A549 treated with AZD2906 at 1 μM for 4 hours (cell line): ENCODE data around the gene TEX261. TPM values are rescaled to one million over a fixed set of nuclear protein-coding genes. Genes with fewer than 3 reads are reported as not detected.

Experiments used
- total RNA-seq: library from RNA; stranded (reverse); fragments of 200-300 nt; extraction: Qiagen RNA extraction; gene quantifications from 5 replicates; pipeline ENCODE4 v1.2.3, GENCODE V29; 2022

Gene TEX261
- 75.7 to 81.9 TPM (median 79.7 TPM) in 5 replicates for total RNA-seq

DNA sequence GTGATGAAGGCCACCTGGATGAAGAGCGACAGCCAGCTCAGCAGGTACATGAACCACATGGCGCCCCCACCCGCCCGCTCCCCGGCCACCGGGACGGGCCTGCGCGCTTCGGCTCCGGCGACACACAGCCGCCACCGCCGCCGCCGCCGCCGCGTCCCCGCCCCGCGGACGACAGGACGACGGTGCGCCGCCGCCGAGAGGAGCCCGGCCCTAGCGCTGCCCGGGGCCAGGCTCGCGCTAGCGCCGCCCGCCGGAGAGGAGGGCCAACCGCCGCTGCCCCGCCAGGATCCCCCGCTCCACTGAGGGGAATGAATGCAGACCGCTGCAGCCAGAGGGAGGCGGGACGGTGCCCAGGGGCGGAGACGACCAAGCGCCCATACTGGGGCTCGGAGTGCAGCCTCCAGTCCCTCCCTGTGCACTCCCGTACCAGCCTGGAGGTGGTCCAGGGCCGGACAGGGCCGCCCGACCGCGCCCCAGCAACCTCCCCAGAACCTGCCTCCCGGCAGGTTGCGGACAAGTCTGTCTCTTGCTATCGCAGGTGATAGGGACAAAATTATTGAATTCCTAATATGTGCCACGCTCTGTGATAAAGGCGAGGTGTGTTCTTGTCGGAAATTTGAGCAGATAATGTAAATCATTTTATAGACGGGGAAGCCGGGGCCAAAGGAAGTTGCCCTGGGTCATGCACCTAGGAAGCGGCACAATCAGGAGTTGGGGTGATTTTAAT is at the start of gene TEX261:
TSS of gene TEX261 (minus strand) at position 175 of the 727 bp plus-strand sequence. CDS start at position 59, 116 bp downstream.

DNA sequence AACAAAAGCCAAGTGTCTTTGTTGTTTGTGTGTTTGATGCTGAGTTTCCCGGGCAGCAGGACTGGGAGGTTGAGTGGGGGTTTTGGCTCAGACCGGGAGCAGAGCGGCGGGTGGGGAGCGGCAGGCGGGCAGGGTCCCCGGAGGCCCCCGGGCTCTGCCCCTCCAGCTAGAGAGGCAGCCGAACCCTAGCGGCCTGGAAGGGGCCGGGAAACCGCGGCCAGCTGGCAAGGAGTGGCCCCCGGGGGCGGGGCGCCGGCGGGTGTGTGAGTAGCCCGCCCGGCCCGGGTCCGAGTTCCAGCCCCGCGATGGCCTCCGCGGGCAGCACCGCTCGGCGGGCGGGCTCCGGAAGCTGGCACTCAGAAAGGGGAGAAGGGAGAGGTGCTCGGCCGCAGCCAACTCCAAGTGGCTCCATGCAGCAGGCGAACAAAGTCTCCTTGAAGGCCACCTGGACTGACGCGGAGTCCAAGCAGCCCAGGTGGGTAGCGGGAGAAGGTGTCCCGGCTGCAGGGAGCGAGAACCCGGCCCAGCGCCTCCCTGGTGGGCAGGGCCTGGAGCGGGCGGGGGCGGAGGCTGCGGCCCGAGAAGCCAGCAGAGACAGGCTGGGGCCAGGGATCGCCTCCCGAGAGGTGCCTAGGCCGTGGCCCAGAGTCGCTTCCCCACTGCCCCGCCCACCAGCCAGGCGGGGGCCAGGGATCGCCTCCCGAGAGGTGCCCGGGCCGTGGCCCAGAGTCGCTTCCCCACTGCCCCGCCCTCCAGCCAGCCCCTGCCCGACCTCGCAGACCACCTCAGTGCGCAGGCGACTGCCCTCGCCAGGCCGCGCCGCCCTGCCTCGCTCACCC is 16.1 kb downstream of the TEX261 start, which contains the start of gene ANKRD53:
TSS of gene ANKRD53 (plus strand) at position 290 of the 839 bp plus-strand sequence. CDS start at position 306, 16 bp downstream.

Other genes with a start within 250 kb of the TEX261 start
- gene ADD2, start 226.7 kb downstream of the TEX261 start, total RNA-seq: 22.2 to 29.0 TPM (median 25.0 TPM) in 5 replicates
- not detected in 5 replicates for gene FIGLA, start 204.2 kb downstream of the TEX261 start, total RNA-seq
- not detected in 5 replicates for gene CLEC4F, start 174.3 kb downstream of the TEX261 start, total RNA-seq
- gene CD207, start 159.1 kb downstream of the TEX261 start, total RNA-seq: not detected in 5 replicates
- 3.2 to 5.1 TPM (median 4.2 TPM) in 5 replicates for gene VAX2, start 94.3 kb downstream of the TEX261 start, total RNA-seq
- gene ATP6V1B1, start 59.0 kb downstream of the TEX261 start, total RNA-seq: 1.3 to 2.3 TPM (median 1.7 TPM) in 5 replicates
- 0.06 to 0.16 TPM (median 0.12 TPM) in 4 of 5 replicates, not detected in the other for gene ANKRD53, start 16.2 kb downstream of the TEX261 start, total RNA-seq
- gene NAGK, start 73.8 kb upstream of the TEX261 start, total RNA-seq: 63.1 to 95.5 TPM (median 89.1 TPM) in 5 replicates
- gene MCEE, start 135.4 kb upstream of the TEX261 start, total RNA-seq: 9.9 to 12.8 TPM (median 11.2 TPM) in 5 replicates
- 35.3 to 48.5 TPM (median 37.3 TPM) in 5 replicates for gene MPHOSPH10, start 135.8 kb upstream of the TEX261 start, total RNA-seq
- 0.20 to 0.27 TPM (median 0.23 TPM) in 5 replicates for gene PAIP2B, start 232.2 kb upstream of the TEX261 start, total RNA-seq